Heart left ventricle (tissue), 16 donors: Measurements from ENCODE around the gene USH1C. TPM values are rescaled to one million over a fixed set of nuclear protein-coding genes. Genes with fewer than 3 reads are reported as not detected.

Experiments used
- ATAC-seq, 4 donors: fragments of 200-7000 bp; cut with Tn5 transposase; one replicate each; pipeline ENCODE4 v1.9.1; 2020 to 2022; ENCODE audit warnings: moderate library complexity in 4 of 4, mild to moderate bottlenecking in 3 of 4, moderate number of reproducible peaks in 1 of 4
- DNase-seq, 5 donors: peaks; one replicate each; pipeline ENCODE4 v3.0.0-alpha.2; 2020
- H3K27ac ChIP-seq, 12 donors: fragments of 200-600 bp; sonication (generic) in 4 of 12; one replicate each; pipeline versions ENCODE4 v1.5.0 to v1.8.0; 2016 to 2022; ENCODE audit warnings: mild to moderate bottlenecking in 2 of 12
- H3K27me3 ChIP-seq, 9 donors: fragments of 200-600 bp; sonication (generic) in 2 of 9; one replicate each; pipeline versions ENCODE4 v1.5.1 to v1.8.0; 2016 to 2022; ENCODE audit warnings: mild to moderate bottlenecking in 3 of 9
- H3K36me3 ChIP-seq, 9 donors: fragments of 200-600 bp; sonication (generic) in 2 of 9; one replicate each; pipeline versions ENCODE4 v1.5.0 to v1.8.0; 2018 to 2022; ENCODE audit warnings: mild to moderate bottlenecking in 2 of 9
- H3K4me1 ChIP-seq, 12 donors: fragments of 200-600 bp; sonication (generic) in 4 of 12; one replicate each; pipeline versions ENCODE4 v1.5.0 to v1.8.0; 2016 to 2022; ENCODE audit warnings: mild to moderate bottlenecking in 3 of 12
- H3K4me3 ChIP-seq, 12 donors: fragments of 200-600 bp; sonication (generic) in 4 of 12; one replicate each; pipeline versions ENCODE4 v1.5.0 to v1.8.0; 2017 to 2022; ENCODE audit warnings: mild to moderate bottlenecking in 9 of 12, moderate library complexity in 4 of 12
- H3K9me3 ChIP-seq, 12 donors: fragments of 200-600 bp; sonication (generic) in 4 of 12; one replicate each; pipeline versions ENCODE4 v1.5.0 to v1.8.0; 2016 to 2022; ENCODE audit warnings: mild to moderate bottlenecking in 1 of 12
- POLR2A ChIP-seq, 2 donors: fragments of 450-650 bp; IDR thresholded peaks; one replicate each; pipeline ENCODE4 v1.6.1; 2017; ENCODE audit warnings: antibody characterized with exemption in 2 of 2, mild to moderate bottlenecking in 2 of 2, moderate library complexity in 2 of 2
- WGBS, 4 donors: extraction: QIAGEN DNeasy Blood & Tissue Kit in 2 of 4; methylation state at CpG; one replicate each; pipeline versions ENCODE4 v1.1.5 to v1.1.7; 2013 to 2018; 5-methylcytosine and 5-hydroxymethylcytosine counted together
- intact Hi-C, 10 donors: fragments of 100-400 bp; cut with DNase I; formaldehyde crosslinking; loops; one replicate each; pipeline versions ENCODE4 v1.11.1 to v1.14.2; 2022
- polyA plus RNA-seq, 2 donors: library from polyadenylated mRNA; stranded (reverse); fragments of 200-250 nt; gene quantifications; one replicate each; pipeline ENCODE4 v1.2.3, GENCODE V29; 2013
- total RNA-seq, 9 donors: library from RNA; depleted of rRNA in 2 of 9; stranded (reverse); fragments of >200 nt in 2 of 9; fragmentation: NEBNext Ultra II Directional in 3 of 9; extraction: Animal tissue kit (Norgen Biotek cat#: 25700) in 3 of 9; gene quantifications; one replicate each; pipeline versions ENCODE4 v1.1.0 to v1.2.4, GENCODE V29; 2016 to 2023
- TF ChIP-seq, protein P1 (sequence below), 12 donors: fragments of 200-600 bp; sonication (generic) in 4 of 12; IDR thresholded peaks; one replicate each; pipeline versions ENCODE4 v1.5.0 to v1.8.0; 2018 to 2022; ENCODE audit warnings: antibody characterized with exemption in 12 of 12, mild to moderate bottlenecking in 5 of 12
- donor health status: ischemic (EF 13 %, LVEDD 7.1; RV severe dilation, severe dysfunction).
- donor health status: healthy with polysubstance abuse.
- donor health status: DM: no; HTN: yes; CAD: no.
- donor health status: DM: no; HTN: no; CAD: no.
- donor health status: ischemic (EF 25% LVEDD 6.9; RV normal size, moderate dysfunction).
- donor health status: ischemic (EF 25% LVEDD 5.7; RV mildly dilated, moderate dysfunction).
- donor health status: healthy.
- donor health status: DM: yes; HTN: yes; CAD: no.
- donor health status: ischemic (EF 35%, LVEDD 5.7; RV mildly dilated, moderate dysfunction).
- donor health status: nonischemic (EF 11% LVEDD 7.7; RV severe dilation, severe dysfunction).
- donor health status: DM: yes; HTN: yes; CAD: no.
- donor health status: PGD.
- donor health status: ischemic (EF 29% LVEDD 5.4; RV normal size, mild dysfunction).
- donor health status: nonischemic (EF 23%, LVEDD 6.1; RV moderate dilation, normal function).

The USH1C gene
- total and polyA plus RNA-seq, 11 donors = 0.06 to 0.23 (median 0.16) TPM; not detected in 8

DNA sequence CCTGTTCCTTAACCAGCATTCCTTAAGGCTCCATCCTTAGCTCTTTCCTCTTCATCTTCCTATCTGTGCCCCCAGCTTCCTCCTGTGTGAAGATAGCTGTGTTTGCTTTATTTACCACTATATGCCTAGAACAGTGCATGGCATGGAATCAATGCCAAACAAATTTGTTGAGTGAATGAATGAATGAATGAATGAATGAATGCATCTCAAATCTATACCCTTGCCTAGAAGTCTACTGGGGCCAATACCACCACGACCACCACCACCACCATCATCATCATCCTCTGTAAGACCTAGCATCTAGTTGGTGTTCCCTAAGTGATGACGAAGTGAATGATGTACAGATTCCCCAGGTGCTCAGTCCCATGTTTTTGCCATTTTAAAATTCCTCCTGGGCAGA is 2.0 kb upstream of the USH1C start:
- 81 to 89% (median 87%) methylated on average over 2 of the region's 2 CpGs for WGBS, 4 donors
- TF ChIP-seq, protein P1, sequence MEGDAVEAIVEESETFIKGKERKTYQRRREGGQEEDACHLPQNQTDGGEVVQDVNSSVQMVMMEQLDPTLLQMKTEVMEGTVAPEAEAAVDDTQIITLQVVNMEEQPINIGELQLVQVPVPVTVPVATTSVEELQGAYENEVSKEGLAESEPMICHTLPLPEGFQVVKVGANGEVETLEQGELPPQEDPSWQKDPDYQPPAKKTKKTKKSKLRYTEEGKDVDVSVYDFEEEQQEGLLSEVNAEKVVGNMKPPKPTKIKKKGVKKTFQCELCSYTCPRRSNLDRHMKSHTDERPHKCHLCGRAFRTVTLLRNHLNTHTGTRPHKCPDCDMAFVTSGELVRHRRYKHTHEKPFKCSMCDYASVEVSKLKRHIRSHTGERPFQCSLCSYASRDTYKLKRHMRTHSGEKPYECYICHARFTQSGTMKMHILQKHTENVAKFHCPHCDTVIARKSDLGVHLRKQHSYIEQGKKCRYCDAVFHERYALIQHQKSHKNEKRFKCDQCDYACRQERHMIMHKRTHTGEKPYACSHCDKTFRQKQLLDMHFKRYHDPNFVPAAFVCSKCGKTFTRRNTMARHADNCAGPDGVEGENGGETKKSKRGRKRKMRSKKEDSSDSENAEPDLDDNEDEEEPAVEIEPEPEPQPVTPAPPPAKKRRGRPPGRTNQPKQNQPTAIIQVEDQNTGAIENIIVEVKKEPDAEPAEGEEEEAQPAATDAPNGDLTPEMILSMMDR (IDR thresholded peaks at IDR 0.05) = no peak
- no peak for TF ChIP-seq POLR2A (IDR thresholded peaks at IDR 0.05)
- Histone ChIP-seq H3K36me3 (no peaks in the 10 kb centered on the region), H3K27ac (no peak overlapping the region), H3K9me3 (no peaks in the 10 kb centered on the region), H3K4me3 (no peak overlapping the region), H3K4me1 (peaks cover 0 to 5% (median 0%) of the 10 kb centered on the region in 12 donors), H3K27me3 (peaks cover 0 to 35% (median 7%) of the 10 kb centered on the region in 9 donors)
- intact Hi-C loops = no loop called here
- DNase-seq (no peak), ATAC-seq (no peak)

DNA sequence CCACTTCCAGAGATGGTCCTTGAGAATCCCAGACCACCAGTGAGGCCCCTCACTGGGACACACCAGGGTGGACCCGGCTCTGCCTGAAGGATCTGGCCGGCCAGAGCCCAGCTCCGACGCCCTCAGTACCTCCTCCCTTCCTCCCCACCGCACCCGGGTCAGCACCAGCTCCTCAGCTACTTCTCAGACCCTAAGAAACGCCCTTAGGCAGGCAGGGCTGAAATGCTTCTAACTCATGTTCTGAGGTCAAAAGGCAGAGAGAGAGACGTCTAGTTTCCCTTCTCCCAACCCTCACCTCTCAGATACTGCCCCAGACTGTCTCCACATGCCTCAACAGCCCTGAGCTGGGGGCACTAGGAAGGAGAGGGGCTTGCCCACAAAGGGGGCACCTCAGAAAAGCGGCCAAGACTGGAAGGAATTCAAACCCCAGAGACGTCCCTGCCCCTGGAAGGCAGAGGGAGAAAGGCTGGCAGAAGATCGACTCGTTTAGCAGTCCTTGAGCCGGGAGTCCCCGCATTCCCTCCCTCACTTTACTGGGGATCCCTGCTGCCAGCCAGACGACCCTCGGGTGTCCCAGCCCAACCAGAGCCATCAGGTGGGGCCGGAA is 539 bp downstream of the USH1C start:
- WGBS, 4 donors = 40 to 48% (median 46%) methylated on average over 8 to 17 of the region's 17 CpGs
- no peak for DNase-seq
- no peaks in the 10 kb centered on the region for H3K9me3 ChIP-seq
- H3K4me3 ChIP-seq = peak overlapping the region in 1 of 12 donors; percentile 8
- TF ChIP-seq, protein P1 (IDR thresholded peaks at IDR 0.05) = no peak
- no peak for TF ChIP-seq POLR2A (IDR thresholded peaks at IDR 0.05)
- peak in 2 of 4 donors; percentile 8 to 33 for ATAC-seq
- peaks cover 0 to 35% (median 7%) of the 10 kb centered on the region in 9 donors for H3K27me3 ChIP-seq
- intact Hi-C loops = no loop called here
- H3K27ac ChIP-seq = no peak overlapping the region
- H3K36me3 ChIP-seq = no peaks in the 10 kb centered on the region
- H3K4me1 ChIP-seq = peaks cover 0 to 5% (median 0%) of the 10 kb centered on the region in 12 donors

DNA sequence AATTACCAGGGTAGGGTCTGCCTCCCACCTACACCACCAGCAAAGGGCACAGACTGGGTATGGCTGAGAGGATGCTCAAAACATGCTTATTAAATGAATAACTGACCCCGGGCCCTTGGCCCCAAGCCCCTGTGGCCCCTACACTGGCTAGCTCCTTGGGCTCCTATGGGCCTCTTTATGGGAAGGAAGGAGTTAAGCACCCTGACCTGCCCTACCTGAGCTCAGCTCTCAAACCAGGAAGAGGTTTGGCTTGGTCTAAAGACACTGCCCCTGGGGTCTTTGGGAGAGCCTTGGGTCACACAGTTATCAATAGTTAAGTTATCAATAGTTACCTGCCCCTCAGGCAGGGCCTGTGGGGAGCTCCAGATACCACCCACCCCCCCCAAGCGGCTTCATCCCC is 1.2 kb downstream of the USH1C start:
- no peaks in the 10 kb centered on the region for H3K36me3 ChIP-seq
- H3K27ac ChIP-seq = no peak overlapping the region
- DNase-seq (no peak), ATAC-seq (no peak)
- peaks cover 0 to 5% (median 0%) of the 10 kb centered on the region in 12 donors for H3K4me1 ChIP-seq
- no peaks in the 10 kb centered on the region for H3K9me3 ChIP-seq
- TF ChIP-seq, protein P1 (IDR thresholded peaks at IDR 0.05) = no peak
- TF ChIP-seq POLR2A (IDR thresholded peaks at IDR 0.05) = no peak
- intact Hi-C loops = no loop called here
- 83 to 90% (median 86%) methylated on average over 1 to 2 of the region's 2 CpGs for WGBS, 4 donors
- H3K27me3 ChIP-seq = peaks cover 0 to 35% (median 7%) of the 10 kb centered on the region in 9 donors
- H3K4me3 ChIP-seq = no peak overlapping the region

DNA sequence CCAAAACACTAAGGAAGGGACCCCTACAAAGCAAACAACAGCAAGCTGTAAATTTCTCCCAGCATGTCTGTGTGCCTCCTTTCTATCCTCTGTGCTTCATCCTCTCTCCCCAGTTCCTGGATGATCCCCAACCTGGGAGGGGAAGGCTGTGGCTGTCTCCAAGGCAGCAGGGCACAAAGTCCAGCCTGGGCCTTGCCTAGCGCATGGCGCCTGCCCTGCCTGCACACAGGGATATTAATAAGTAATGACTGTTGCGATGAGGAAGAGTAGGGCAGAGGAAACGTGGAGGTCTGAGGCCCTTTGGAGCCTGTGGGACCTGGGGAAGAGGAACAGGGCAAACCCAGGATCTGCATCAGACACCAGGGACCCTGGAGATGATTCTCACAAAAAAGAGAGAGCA is 2.0 kb downstream of the USH1C start:
- Histone ChIP-seq H3K27ac (no peak overlapping the region), H3K9me3 (no peaks in the 10 kb centered on the region), H3K36me3 (no peaks in the 10 kb centered on the region), H3K27me3 (peaks cover 0 to 32% (median 5%) of the 10 kb centered on the region in 9 donors), H3K4me1 (peaks cover 0 to 5% (median 0%) of the 10 kb centered on the region in 12 donors), H3K4me3 (no peak overlapping the region)
- TF ChIP-seq, protein P1 (IDR thresholded peaks at IDR 0.05) = no peak
- TF ChIP-seq POLR2A (IDR thresholded peaks at IDR 0.05) = no peak
- DNase-seq (no peak), ATAC-seq (peak in 2 of 4 donors; percentile 16 to 29)
- intact Hi-C loops = no loop called here
- 76 to 89% (median 83%) methylated on average over 4 of the region's 4 CpGs for WGBS, 4 donors
